ENCODE measurements around the gene HTD2. TPM values are rescaled to one million over a fixed set of nuclear protein-coding genes. Genes with fewer than 3 reads are reported as not detected.

The HTD2 gene
- total RNA-seq, 2 donors from 2014 or later: 5.9 to 7.7 TPM

GRCh38 chr3:58345457-58345856, 39.1 kb downstream of the HTD2 start:
- DNase-seq (ENCODE audit: low spot score): no peak
- intact Hi-C loops (cut with DNase I): no loop called here

GRCh38 chr3:58346368-58346767, 40.0 kb downstream of the HTD2 start:
- DNase-seq (ENCODE audit: low spot score): no peak
- intact Hi-C loops (cut with DNase I): no loop called here

GRCh38 chr3:58347984-58348383, 41.7 kb downstream of the HTD2 start:
- no peak for DNase-seq (ENCODE audit: low spot score)
- intact Hi-C loops (cut with DNase I): no loop called here

- intact Hi-C loops (cut with DNase I): no loop called here
- DNase-seq (ENCODE audit: low spot score): no peak
Observed at GRCh38 chr3:58349792-58350626, 43.7 kb downstream of the HTD2 start.

GRCh38 chr3:58350627-58351013, 44.3 kb downstream of the HTD2 start:
- intact Hi-C loops (cut with DNase I): no loop called here
- no peak for DNase-seq (ENCODE audit: low spot score)

GRCh38 chr3:58351920-58352319, 45.6 kb downstream of the HTD2 start:
- no peak for DNase-seq (ENCODE audit: low spot score)
- intact Hi-C loops (cut with DNase I): no loop called here

- intact Hi-C loops (cut with DNase I): no loop called here
- no peak for DNase-seq (ENCODE audit: low spot score)
Observed at GRCh38 chr3:58352626-58353025, 46.3 kb downstream of the HTD2 start.

GRCh38 chr3:58353722-58354553, 47.6 kb downstream of the HTD2 start:
- intact Hi-C loops (cut with DNase I): no loop called here
- DNase-seq (ENCODE audit: low spot score): no peak

GRCh38 chr3:58355179-58355578, 48.9 kb downstream of the HTD2 start:
- intact Hi-C loops (cut with DNase I): no loop called here
- no peak for DNase-seq (ENCODE audit: low spot score)

GRCh38 chr3:58356054-58356453, 49.7 kb downstream of the HTD2 start:
- no peak for DNase-seq (ENCODE audit: low spot score)
- intact Hi-C loops (cut with DNase I): no loop called here

GRCh38 chr3:58357402-58357801, 51.1 kb downstream of the HTD2 start:
- intact Hi-C loops (cut with DNase I): no loop called here
- no peak for DNase-seq (ENCODE audit: low spot score)

GRCh38 chr3:58358092-58358491, 51.8 kb downstream of the HTD2 start:
- intact Hi-C loops (cut with DNase I): no loop called here
- no peak for DNase-seq (ENCODE audit: low spot score)

GRCh38 chr3:58358808-58359207, 52.5 kb downstream of the HTD2 start:
- intact Hi-C loops (cut with DNase I): no loop called here
- DNase-seq (ENCODE audit: low spot score): no peak

- intact Hi-C loops (cut with DNase I): no loop called here
- DNase-seq (ENCODE audit: low spot score): no peak
Observed at GRCh38 chr3:58359621-58360020, 53.3 kb downstream of the HTD2 start.

GRCh38 chr3:58361866-58362265, 55.5 kb downstream of the HTD2 start:
- intact Hi-C loops (cut with DNase I): no loop called here

GRCh38 chr3:58366699-58367098, 60.4 kb downstream of the HTD2 start:
- no peak for DNase-seq (ENCODE audit: low spot score)
- intact Hi-C loops (cut with DNase I): no loop called here

More at GRCh38 chr3:58361866-58362265, 55.5 kb downstream of the HTD2 start:
- no peak for DNase-seq (ENCODE audit: low spot score)

GRCh38 chr3:58369038-58369437, 62.7 kb downstream of the HTD2 start:
- intact Hi-C loops (cut with DNase I): no loop called here
- no peak for DNase-seq (ENCODE audit: low spot score)

All from posterior vena cava (tissue), 2 donors.